ENCODE measurements around the gene MYH9.

DNA sequence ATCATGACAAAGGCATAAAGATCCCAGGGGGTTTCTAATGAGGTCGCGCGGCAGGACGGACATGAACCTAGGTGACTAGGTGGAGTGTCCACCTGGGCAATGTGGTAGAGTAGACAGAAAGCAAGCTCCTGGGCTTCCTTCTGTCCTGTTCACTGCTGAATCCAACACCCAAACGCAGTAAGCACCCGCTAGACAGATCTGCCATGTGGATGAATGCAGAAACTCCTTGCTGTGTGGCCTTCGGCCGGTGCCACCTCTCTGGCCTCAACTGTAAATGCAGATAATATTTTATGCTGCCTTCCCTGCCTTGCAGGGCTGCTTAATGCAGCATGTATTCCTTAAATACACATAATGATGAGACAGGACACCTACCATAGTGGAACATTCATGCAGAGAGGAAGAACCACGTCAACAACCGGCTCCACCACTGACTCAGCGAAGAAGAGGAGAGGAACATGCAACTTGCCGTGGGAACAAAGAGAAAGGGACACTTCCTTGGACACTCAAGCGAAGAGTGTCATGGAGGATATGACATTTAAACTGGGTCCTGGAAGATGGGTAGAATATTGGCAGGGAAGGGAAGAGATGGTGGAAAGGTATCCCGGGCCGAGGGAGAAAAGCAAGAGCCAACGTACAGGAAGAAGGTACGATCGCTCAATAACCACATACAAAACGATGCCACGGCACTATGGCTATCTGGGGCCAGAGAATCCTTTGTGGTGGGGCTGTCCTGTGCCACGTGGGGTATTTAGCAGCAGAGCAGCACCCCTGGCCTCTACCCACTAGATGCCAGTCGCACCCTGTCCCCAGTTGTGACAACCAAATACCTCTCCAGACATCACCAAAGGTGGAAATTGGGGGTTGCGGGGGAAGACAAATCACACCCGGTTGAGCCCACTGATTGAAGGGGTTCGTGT, 30.8 kb downstream of the MYH9 start:
- TF ChIP-seq, protein P1, sequence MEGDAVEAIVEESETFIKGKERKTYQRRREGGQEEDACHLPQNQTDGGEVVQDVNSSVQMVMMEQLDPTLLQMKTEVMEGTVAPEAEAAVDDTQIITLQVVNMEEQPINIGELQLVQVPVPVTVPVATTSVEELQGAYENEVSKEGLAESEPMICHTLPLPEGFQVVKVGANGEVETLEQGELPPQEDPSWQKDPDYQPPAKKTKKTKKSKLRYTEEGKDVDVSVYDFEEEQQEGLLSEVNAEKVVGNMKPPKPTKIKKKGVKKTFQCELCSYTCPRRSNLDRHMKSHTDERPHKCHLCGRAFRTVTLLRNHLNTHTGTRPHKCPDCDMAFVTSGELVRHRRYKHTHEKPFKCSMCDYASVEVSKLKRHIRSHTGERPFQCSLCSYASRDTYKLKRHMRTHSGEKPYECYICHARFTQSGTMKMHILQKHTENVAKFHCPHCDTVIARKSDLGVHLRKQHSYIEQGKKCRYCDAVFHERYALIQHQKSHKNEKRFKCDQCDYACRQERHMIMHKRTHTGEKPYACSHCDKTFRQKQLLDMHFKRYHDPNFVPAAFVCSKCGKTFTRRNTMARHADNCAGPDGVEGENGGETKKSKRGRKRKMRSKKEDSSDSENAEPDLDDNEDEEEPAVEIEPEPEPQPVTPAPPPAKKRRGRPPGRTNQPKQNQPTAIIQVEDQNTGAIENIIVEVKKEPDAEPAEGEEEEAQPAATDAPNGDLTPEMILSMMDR (IDR thresholded peaks at IDR 0.05) = no peak
- TF ChIP-seq POLR2A (IDR thresholded peaks at IDR 0.05) = no peak

Data from heart left ventricle (tissue), 13 donors.